ENCODE data around the gene DNTTIP2.

GRCh38 chr1:93841771-93842170 is 37.2 kb downstream of the DNTTIP2 start:
- TF ChIP-seq CTCF (IDR thresholded peaks at IDR 0.05) = no peak
- TF ChIP-seq ZFP36 (IDR thresholded peaks at IDR 0.05; ENCODE audit: borderline replicate concordance, partially characterized antibody) = no peak
- no peak for TF ChIP-seq POLR2A (IDR thresholded peaks at IDR 0.05; ENCODE audit: low read length)
- no peak for TF ChIP-seq JUNB (IDR thresholded peaks at IDR 0.05)

Data from A549 (cell line).